ENCODE data around the gene CERK. TPM values are rescaled to one million over a fixed set of nuclear protein-coding genes. Genes with fewer than 3 reads are reported as not detected.

The CERK gene
- total and polyA plus RNA-seq, 2 of the 8 experiments (the other 6 are each of a cell fraction or from before 2014, with no cell fraction given), result 26.6 to 59.0 TPM

DNA sequence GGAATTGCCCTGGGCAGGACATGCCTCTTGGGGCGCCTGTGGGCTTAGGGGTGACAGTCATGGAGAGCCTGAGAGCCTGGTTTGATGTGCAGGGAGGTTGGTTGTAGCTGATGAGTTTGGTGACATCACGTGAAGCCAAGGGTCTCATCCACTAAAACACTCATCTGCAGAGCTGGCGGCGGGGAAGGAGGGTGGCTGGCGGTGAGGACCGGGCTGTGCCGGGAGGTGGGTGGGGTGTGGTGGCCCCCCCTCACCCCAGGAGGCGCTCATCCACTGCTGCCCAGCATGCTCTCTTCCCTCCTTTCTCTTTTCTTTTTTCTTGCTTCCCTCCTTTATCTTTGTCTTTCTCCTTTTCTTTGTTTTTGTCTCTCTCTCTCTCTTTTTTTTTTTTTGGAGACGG lies 68.9 kb downstream of the CERK start (continued):
- TF ChIP-seq, protein P1, sequence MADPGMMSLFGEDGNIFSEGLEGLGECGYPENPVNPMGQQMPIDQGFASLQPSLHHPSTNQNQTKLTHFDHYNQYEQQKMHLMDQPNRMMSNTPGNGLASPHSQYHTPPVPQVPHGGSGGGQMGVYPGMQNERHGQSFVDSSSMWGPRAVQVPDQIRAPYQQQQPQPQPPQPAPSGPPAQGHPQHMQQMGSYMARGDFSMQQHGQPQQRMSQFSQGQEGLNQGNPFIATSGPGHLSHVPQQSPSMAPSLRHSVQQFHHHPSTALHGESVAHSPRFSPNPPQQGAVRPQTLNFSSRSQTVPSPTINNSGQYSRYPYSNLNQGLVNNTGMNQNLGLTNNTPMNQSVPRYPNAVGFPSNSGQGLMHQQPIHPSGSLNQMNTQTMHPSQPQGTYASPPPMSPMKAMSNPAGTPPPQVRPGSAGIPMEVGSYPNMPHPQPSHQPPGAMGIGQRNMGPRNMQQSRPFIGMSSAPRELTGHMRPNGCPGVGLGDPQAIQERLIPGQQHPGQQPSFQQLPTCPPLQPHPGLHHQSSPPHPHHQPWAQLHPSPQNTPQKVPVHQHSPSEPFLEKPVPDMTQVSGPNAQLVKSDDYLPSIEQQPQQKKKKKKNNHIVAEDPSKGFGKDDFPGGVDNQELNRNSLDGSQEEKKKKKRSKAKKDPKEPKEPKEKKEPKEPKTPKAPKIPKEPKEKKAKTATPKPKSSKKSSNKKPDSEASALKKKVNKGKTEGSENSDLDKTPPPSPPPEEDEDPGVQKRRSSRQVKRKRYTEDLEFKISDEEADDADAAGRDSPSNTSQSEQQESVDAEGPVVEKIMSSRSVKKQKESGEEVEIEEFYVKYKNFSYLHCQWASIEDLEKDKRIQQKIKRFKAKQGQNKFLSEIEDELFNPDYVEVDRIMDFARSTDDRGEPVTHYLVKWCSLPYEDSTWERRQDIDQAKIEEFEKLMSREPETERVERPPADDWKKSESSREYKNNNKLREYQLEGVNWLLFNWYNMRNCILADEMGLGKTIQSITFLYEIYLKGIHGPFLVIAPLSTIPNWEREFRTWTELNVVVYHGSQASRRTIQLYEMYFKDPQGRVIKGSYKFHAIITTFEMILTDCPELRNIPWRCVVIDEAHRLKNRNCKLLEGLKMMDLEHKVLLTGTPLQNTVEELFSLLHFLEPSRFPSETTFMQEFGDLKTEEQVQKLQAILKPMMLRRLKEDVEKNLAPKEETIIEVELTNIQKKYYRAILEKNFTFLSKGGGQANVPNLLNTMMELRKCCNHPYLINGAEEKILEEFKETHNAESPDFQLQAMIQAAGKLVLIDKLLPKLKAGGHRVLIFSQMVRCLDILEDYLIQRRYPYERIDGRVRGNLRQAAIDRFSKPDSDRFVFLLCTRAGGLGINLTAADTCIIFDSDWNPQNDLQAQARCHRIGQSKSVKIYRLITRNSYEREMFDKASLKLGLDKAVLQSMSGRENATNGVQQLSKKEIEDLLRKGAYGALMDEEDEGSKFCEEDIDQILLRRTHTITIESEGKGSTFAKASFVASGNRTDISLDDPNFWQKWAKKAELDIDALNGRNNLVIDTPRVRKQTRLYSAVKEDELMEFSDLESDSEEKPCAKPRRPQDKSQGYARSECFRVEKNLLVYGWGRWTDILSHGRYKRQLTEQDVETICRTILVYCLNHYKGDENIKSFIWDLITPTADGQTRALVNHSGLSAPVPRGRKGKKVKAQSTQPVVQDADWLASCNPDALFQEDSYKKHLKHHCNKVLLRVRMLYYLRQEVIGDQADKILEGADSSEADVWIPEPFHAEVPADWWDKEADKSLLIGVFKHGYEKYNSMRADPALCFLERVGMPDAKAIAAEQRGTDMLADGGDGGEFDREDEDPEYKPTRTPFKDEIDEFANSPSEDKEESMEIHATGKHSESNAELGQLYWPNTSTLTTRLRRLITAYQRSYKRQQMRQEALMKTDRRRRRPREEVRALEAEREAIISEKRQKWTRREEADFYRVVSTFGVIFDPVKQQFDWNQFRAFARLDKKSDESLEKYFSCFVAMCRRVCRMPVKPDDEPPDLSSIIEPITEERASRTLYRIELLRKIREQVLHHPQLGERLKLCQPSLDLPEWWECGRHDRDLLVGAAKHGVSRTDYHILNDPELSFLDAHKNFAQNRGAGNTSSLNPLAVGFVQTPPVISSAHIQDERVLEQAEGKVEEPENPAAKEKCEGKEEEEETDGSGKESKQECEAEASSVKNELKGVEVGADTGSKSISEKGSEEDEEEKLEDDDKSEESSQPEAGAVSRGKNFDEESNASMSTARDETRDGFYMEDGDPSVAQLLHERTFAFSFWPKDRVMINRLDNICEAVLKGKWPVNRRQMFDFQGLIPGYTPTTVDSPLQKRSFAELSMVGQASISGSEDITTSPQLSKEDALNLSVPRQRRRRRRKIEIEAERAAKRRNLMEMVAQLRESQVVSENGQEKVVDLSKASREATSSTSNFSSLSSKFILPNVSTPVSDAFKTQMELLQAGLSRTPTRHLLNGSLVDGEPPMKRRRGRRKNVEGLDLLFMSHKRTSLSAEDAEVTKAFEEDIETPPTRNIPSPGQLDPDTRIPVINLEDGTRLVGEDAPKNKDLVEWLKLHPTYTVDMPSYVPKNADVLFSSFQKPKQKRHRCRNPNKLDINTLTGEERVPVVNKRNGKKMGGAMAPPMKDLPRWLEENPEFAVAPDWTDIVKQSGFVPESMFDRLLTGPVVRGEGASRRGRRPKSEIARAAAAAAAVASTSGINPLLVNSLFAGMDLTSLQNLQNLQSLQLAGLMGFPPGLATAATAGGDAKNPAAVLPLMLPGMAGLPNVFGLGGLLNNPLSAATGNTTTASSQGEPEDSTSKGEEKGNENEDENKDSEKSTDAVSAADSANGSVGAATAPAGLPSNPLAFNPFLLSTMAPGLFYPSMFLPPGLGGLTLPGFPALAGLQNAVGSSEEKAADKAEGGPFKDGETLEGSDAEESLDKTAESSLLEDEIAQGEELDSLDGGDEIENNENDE (IDR thresholded peaks at IDR 0.05; ENCODE audit: insufficient replicate concordance, low read length), result no peak
- TF ChIP-seq SIRT6 (IDR thresholded peaks at IDR 0.05; ENCODE audit: low read length) (no peak), NANOG (IDR thresholded peaks at IDR 0.05; ENCODE audit: insufficient read depth, low read depth, low read length, poor library complexity, severe bottlenecking) (no peak)

All from H1 (cell line).